HepG2 (cell line): ENCODE measurements around the gene TMEM95. TPM values are rescaled to one million over a fixed set of nuclear protein-coding genes. Genes with fewer than 3 reads are reported as not detected.

Experiments used
- ATAC-seq: fragments of 200-7000 bp; cut with Tn5 transposase; 3 replicates; pipeline ENCODE4 v1.9.1; 2020; ENCODE audit warnings: mild to moderate bottlenecking, moderate library complexity
- BruUV-seq: library from RNA; stranded (reverse); fragments of 400-500 nt; replicated peaks from 2 replicates; lab custom pipeline; 2021; lab: Mats Ljungman, UMichigan
- CTCF ChIA-PET: fragments of 300-600 bp; formaldehyde crosslinking; extraction: SDS; loops from one replicate; lab custom pipeline; 2021; ENCODE audit warnings: low total read pairs, inconsistent platforms, low intra/inter-chr PET ratio; lab: Yijun Ruan, JAX
- POLR2A ChIA-PET: fragments of 350-600 bp; sonication (Branson Sonifier 250); formaldehyde crosslinking; loops from one replicate; lab custom pipeline; 2020; ENCODE audit warnings: antibody characterized with exemption, inconsistent platforms; lab: Yijun Ruan, JAX
- DNase-seq: peaks from one replicate; pipeline ENCODE4 v3.0.0-alpha.2; 2015; ENCODE audit warnings: low spot score
- FAIRE-seq: peaks from 3 replicates; lab custom pipeline; 2011; peaks lifted over from hg19 to GRCh38; lab: Jason Lieb, UNC
- H2AFZ ChIP-seq: one replicate; pipeline ENCODE4 v1.6.1; 2011; ENCODE audit warnings: low read length, inconsistent platforms
- H3K27ac ChIP-seq: fragments of 300-600 bp; 3 replicates; pipeline ENCODE4 v1.8.0; 2011; ENCODE audit warnings: mixed run types, mild to moderate bottlenecking, mixed read lengths, low read length, inconsistent platforms; ENCODE audit not compliant: insufficient read depth; ENCODE audit errors: extremely low read length
- H3K27me3 ChIP-seq, 2 experiments: fragments of 200-600 bp in 1 of 2; 2 replicates in 1 of 2; 3 replicates in 1 of 2; pipeline versions ENCODE4 v1.6.0 to v1.8.0; 2011; ENCODE audit warnings: low read length in 2 of 2, mild to moderate bottlenecking in 2 of 2, moderate library complexity in 2 of 2, inconsistent platforms in 1 of 2; ENCODE audit not compliant: insufficient read depth in 2 of 2, control insufficient read depth in 1 of 2
- H3K36me3 ChIP-seq, 2 experiments: fragments of 200-600 bp in 1 of 2; replicated peaks in 1 of 2; 2 replicates in 1 of 2; 3 replicates in 1 of 2; pipeline versions ENCODE4 v1.5.1 to v1.8.0; 2011; ENCODE audit warnings: low read length in 2 of 2, inconsistent platforms in 1 of 2; ENCODE audit not compliant: insufficient read depth in 2 of 2, control insufficient read depth in 1 of 2
- H3K4me1 ChIP-seq: 2 replicates; pipeline ENCODE4 v1.5.1; 2012; ENCODE audit warnings: low read length, inconsistent platforms; ENCODE audit not compliant: insufficient read depth
- H3K4me2 ChIP-seq: 2 replicates; pipeline ENCODE4 v1.6.0; 2011; ENCODE audit warnings: low read depth, low read length, inconsistent platforms
- H3K4me3 ChIP-seq, 3 experiments: fragments of 200-600 bp in 1 of 3; sonication (generic), shearing (Covaris generic) in 1 of 3; replicated peaks in 1 of 3; 2 replicates each; pipeline ENCODE4 v1.5.1; 2011 to 2016; ENCODE audit warnings: low read length in 3 of 3, inconsistent platforms in 2 of 3, low read depth in 2 of 3, mild to moderate bottlenecking in 2 of 3, control low read depth in 1 of 3, mixed read lengths in 1 of 3; ENCODE audit not compliant: insufficient read depth in 1 of 3
- H3K79me2 ChIP-seq: one replicate; pipeline ENCODE4 v1.6.1; 2011; ENCODE audit warnings: low read length, inconsistent platforms; ENCODE audit not compliant: insufficient read depth
- H3K9ac ChIP-seq: 2 replicates; pipeline ENCODE4 v1.6.0; 2011; ENCODE audit warnings: mild to moderate bottlenecking, low read depth, low read length, inconsistent platforms; ENCODE audit not compliant: insufficient read depth
- H3K9me3 ChIP-seq: 2 replicates; pipeline ENCODE4 v1.5.1; 2012; ENCODE audit warnings: mild to moderate bottlenecking, low read length
- H4K20me1 ChIP-seq: 2 replicates; pipeline ENCODE4 v1.6.0; 2011; ENCODE audit warnings: inconsistent platforms, mild to moderate bottlenecking, low read length, moderate library complexity; ENCODE audit not compliant: insufficient read depth
- ATF1 ChIP-seq: IDR thresholded peaks from 2 replicates; pipeline ENCODE4 v1.6.1; 2016; ENCODE audit warnings: mild to moderate bottlenecking, control low read depth
- BORCS8-MEF2B ChIP-seq: sonication (generic); formaldehyde crosslinking; IDR thresholded peaks from 2 replicates; pipeline ENCODE4 v1.8.0; 2022; ENCODE audit warnings: mild to moderate bottlenecking, missing genetic modification reagents
- CREM ChIP-seq, 2 experiments: sonication (generic) in 1 of 2; formaldehyde crosslinking in 1 of 2; IDR thresholded peaks; 2 replicates each; pipeline versions ENCODE4 v1.4.0 to v1.6.1; 2016 to 2020; ENCODE audit warnings: antibody characterized with exemption in 1 of 2, mild to moderate bottlenecking in 1 of 2, missing genetic modification reagents in 1 of 2
- GABPA ChIP-seq, 2 experiments: IDR thresholded peaks; 2 replicates each; pipeline ENCODE4 v1.6.1; 2011 to 2016; ENCODE audit warnings: low read depth in 2 of 2, low read length in 1 of 2, missing biosample characterization in 1 of 2, missing genetic modification characterization in 1 of 2
- NAIF1 ChIP-seq: sonication (generic); formaldehyde crosslinking; IDR thresholded peaks from 2 replicates; pipeline ENCODE4 v1.5.0; 2020; ENCODE audit warnings: mild to moderate bottlenecking, missing genetic modification reagents, borderline replicate concordance
- NFYB ChIP-seq: sonication (generic); formaldehyde crosslinking; IDR thresholded peaks from 2 replicates; pipeline ENCODE4 v1.4.0; 2020; ENCODE audit warnings: missing genetic modification reagents
- NR2F6 ChIP-seq, 2 experiments: IDR thresholded peaks; 2 replicates each; pipeline ENCODE4 v1.6.1; 2016; ENCODE audit warnings: antibody characterized with exemption in 1 of 2, mild to moderate bottlenecking in 1 of 2
- RAD21 ChIP-seq: fragments of 450-650 bp; formaldehyde crosslinking; IDR thresholded peaks from 2 replicates; pipeline ENCODE4 v1.5.0; 2020; ENCODE audit warnings: mild to moderate bottlenecking
- REL ChIP-seq: sonication (generic); formaldehyde crosslinking; conservative IDR thresholded peaks from 2 replicates; pipeline ENCODE4 v1.8.0; 2022; ENCODE audit warnings: mild to moderate bottlenecking, missing genetic modification reagents, moderate library complexity
- ZFP90 ChIP-seq: sonication (generic); formaldehyde crosslinking; IDR thresholded peaks from 2 replicates; pipeline ENCODE4 v1.8.0; 2022; ENCODE audit warnings: missing genetic modification reagents, mild to moderate bottlenecking, inconsistent platforms, borderline replicate concordance
- ZIK1 ChIP-seq: sonication (generic); formaldehyde crosslinking; IDR thresholded peaks from 2 replicates; pipeline ENCODE4 v1.5.0; 2020; ENCODE audit warnings: mild to moderate bottlenecking, low read depth, missing genetic modification reagents, borderline replicate concordance
- ZKSCAN8 ChIP-seq: IDR thresholded peaks from 2 replicates; pipeline ENCODE4 v1.6.1; 2016; ENCODE audit warnings: borderline replicate concordance, missing genetic modification reagents, missing compliant biosample characterization
- ZNF18 ChIP-seq: sonication (generic); formaldehyde crosslinking; IDR thresholded peaks from 2 replicates; pipeline ENCODE4 v1.8.0; 2022; ENCODE audit warnings: mild to moderate bottlenecking, missing genetic modification reagents; ENCODE audit not compliant: insufficient replicate concordance
- ZNF207 ChIP-seq: fragments of 450-650 bp; IDR thresholded peaks from 2 replicates; pipeline ENCODE4 v1.6.1; 2016; ENCODE audit warnings: antibody characterized with exemption, borderline replicate concordance
- ZNF333 ChIP-seq: sonication (generic); formaldehyde crosslinking; IDR thresholded peaks from 2 replicates; pipeline ENCODE4 v1.4.0; 2020; ENCODE audit warnings: mild to moderate bottlenecking, missing genetic modification reagents, borderline replicate concordance
- ZNF33A ChIP-seq: sonication (generic); formaldehyde crosslinking; IDR thresholded peaks from 2 replicates; pipeline ENCODE4 v1.5.1; 2020; ENCODE audit warnings: missing genetic modification reagents, mild to moderate bottlenecking, moderate library complexity, borderline replicate concordance
- WGBS: methylation state at CpG from one replicate; pipeline ENCODE4 v1.1.6; 2017; ENCODE audit warnings: low lambda C conversion rate; 5-methylcytosine and 5-hydroxymethylcytosine counted together
- in situ Hi-C: cut with HindIII; loops from 2 replicates; pipeline ENCODE4 v1.10.0; 2017; ENCODE audit warnings: low pct_unique_long_range_greater_than_20kb; ENCODE audit not compliant: extremely low pct_ligation_motif_present
- intact Hi-C: fragments of 100-400 bp; cut with micrococcal nuclease; formaldehyde crosslinking; loops from one replicate; pipeline ENCODE4 v1.10.0; 2022; ENCODE audit not compliant: unreplicated experiment
- polyA plus RNA-seq, 8 experiments: library from polyadenylated mRNA; depleted of rRNA in 3 of 8; stranded (reverse) in 7 of 8; unstranded in 1 of 8; fragments of >200 nt; fragmentation: Illumina TruSeq in 4 of 8; extraction: Trizol in 4 of 8; gene quantifications; 2 replicates each; pipeline versions ENCODE4 v1.2.1 to v1.2.3, GENCODE V29; 2011 to 2016; ENCODE audit warnings: low read depth in 4 of 8, missing spikeins in 1 of 8, mixed read lengths in 1 of 8; ENCODE audit not compliant: insufficient read depth in 1 of 8
- total RNA-seq, 5 experiments: library from RNA; depleted of rRNA; stranded (reverse); fragments of >200 nt; fragmentation: Illumina TruSeq; extraction: Trizol; gene quantifications; 2 replicates each; pipeline ENCODE4 v1.2.3, GENCODE V29; 2016; ENCODE audit warnings: low read depth in 1 of 5
- TF ChIP-seq, protein P1 (sequence below): sonication (generic); formaldehyde crosslinking; IDR thresholded peaks from 2 replicates; pipeline ENCODE4 v1.8.0; 2023; ENCODE audit warnings: mild to moderate bottlenecking, missing genetic modification reagents
- TF ChIP-seq, protein P2 (sequence below): sonication (generic); formaldehyde crosslinking; IDR thresholded peaks from 2 replicates; pipeline ENCODE4 v1.5.0; 2020; ENCODE audit warnings: mild to moderate bottlenecking, missing genetic modification reagents

The TMEM95 gene
- total and polyA plus RNA-seq, 2 of the 13 experiments (the other 11 are each of a cell fraction or from before 2014, with no cell fraction given), result not detected

DNA sequence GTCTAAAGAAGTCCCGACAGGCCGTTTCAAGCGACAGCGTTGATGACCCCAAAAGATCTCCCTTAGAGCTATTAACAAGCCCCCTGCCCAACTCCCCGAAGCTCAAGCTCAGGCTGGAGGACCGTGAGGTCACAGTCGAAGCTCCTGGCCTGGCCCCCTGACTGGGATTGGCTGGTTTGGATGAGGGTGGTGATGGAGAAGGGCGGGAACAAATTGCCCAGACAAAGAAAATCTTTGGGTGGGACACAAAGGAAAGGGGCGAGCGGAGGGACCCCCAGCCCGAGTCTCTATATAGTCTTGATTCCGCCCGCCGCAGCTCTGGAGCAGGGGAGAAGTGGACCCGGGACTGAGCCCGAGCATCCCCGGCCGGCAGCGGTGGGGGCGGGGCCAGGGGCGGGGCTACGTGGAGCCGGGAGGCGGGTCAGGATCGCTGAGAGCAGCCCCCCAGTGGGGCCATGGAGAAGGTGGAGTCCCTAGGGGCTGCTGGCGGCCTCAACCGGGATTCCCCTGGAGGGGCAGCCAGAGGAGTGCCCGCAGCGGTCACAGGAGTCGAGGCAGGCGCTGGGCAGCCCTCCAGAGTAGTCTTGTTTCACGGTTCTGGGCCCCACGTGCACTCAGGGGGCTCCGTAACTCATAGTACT lies 24.8 kb upstream of the TMEM95 start:
- Histone ChIP-seq H3K79me2 (peaks cover 12% of the 10 kb centered on the region), H4K20me1 (no peaks in the 10 kb centered on the region), H3K4me3 (peak overlapping the region; percentile 90 to 97 (median 91)), H3K4me1 (peaks cover 33% of the 10 kb centered on the region), H3K4me2 (peak overlapping the region; percentile 84), H3K36me3 (peaks cover 0 to 14% of the 10 kb centered on the region in 2 experiments; a peak in 3 of 5 replicates), H3K9ac (peak overlapping the region; percentile 83), H3K9me3 (no peaks in the 10 kb centered on the region), H3K27me3 (peaks cover 0 to 4% of the 10 kb centered on the region in 2 experiments; a peak in 3 of 5 replicates), H3K27ac (peak overlapping the region; percentile 63), H2AFZ (peak overlapping the region; percentile 68)
- POLR2A ChIA-PET, result interaction anchor here (0.7 to 2.7 kb wide), 32 partner anchors 10 to 726 kb away, joined by 3 to 47 read pairs (median 4); partner anchors contain the start of genes ACADVL, ASGR1, ASGR2 and CHRNB1
- DNase-seq (peak; percentile 76), ATAC-seq (peak; percentile 77), FAIRE-seq (no peak)
- in situ Hi-C loops (no loop called here), intact Hi-C loops (loop anchor here (1.0 to 2.0 kb wide), 3 partner anchors 21 to 115 kb away; partner anchors contain the start of gene CHRNB1)
- CTCF ChIA-PET, result no interaction called here
- no TSS peak for BruUV-seq
- WGBS, result 2% methylated on average over 10 of the region's 34 CpGs
- TF ChIP-seq GABPA (IDR thresholded peaks at IDR 0.05; ENCODE audit: low read depth, low read length) (no peak), GABPA (CRISPR knock-in tag; IDR thresholded peaks at IDR 0.05; ENCODE audit: low read depth) (no peak), ZNF207 (no peak), ZNF18 (peak; percentile 61), ZFP90 (CRISPR knock-in tag) (0 out of 2 replicates have a peak, but pooled peaks have one; percentile 2), ZNF33A (CRISPR knock-in tag) (no peak), BORCS8-MEF2B (CRISPR knock-in tag) (0 out of 2 replicates have a peak, but pooled peaks have one; percentile 9), RAD21 (CRISPR knock-in tag) (0 out of 2 replicates have a peak, but pooled peaks have one; percentile 8), REL (CRISPR knock-in tag) (no peak), NFYB (CRISPR knock-in tag) (peak; percentile 79), NR2F6 (IDR thresholded peaks at IDR 0.05) (no peak), NR2F6 (CRISPR knock-in tag; IDR thresholded peaks at IDR 0.05) (no peak), ATF1 (CRISPR knock-in tag) (no peak), ZNF333 (CRISPR knock-in tag) (no peak), CREM (IDR thresholded peaks at IDR 0.05) (no peak), CREM (CRISPR knock-in tag; IDR thresholded peaks at IDR 0.05) (no peak), NAIF1 (CRISPR knock-in tag) (no peak), ZKSCAN8 (CRISPR knock-in tag) (no peak), ZIK1 (CRISPR knock-in tag) (peak; percentile 43; the same call in 1 of the 2 replicates)
- TF ChIP-seq, protein P1, sequence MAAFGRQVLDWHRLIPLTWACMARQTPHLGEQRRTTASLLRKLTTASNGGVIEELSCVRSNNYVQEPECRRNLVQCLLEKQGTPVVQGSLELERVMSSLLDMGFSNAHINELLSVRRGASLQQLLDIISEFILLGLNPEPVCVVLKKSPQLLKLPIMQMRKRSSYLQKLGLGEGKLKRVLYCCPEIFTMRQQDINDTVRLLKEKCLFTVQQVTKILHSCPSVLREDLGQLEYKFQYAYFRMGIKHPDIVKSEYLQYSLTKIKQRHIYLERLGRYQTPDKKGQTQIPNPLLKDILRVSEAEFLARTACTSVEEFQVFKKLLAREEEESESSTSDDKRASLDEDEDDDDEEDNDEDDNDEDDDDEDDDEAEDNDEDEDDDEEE (CRISPR knock-in tag), result 0 out of 2 replicates have a peak, but pooled peaks have one; percentile 47
- TF ChIP-seq, protein P2, sequence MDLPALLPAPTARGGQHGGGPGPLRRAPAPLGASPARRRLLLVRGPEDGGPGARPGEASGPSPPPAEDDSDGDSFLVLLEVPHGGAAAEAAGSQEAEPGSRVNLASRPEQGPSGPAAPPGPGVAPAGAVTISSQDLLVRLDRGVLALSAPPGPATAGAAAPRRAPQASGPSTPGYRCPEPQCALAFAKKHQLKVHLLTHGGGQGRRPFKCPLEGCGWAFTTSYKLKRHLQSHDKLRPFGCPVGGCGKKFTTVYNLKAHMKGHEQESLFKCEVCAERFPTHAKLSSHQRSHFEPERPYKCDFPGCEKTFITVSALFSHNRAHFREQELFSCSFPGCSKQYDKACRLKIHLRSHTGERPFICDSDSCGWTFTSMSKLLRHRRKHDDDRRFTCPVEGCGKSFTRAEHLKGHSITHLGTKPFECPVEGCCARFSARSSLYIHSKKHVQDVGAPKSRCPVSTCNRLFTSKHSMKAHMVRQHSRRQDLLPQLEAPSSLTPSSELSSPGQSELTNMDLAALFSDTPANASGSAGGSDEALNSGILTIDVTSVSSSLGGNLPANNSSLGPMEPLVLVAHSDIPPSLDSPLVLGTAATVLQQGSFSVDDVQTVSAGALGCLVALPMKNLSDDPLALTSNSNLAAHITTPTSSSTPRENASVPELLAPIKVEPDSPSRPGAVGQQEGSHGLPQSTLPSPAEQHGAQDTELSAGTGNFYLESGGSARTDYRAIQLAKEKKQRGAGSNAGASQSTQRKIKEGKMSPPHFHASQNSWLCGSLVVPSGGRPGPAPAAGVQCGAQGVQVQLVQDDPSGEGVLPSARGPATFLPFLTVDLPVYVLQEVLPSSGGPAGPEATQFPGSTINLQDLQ, result no peak
